ENCODE results near the gene C20orf141.
"Not testable (repeated sequence)": the region's sequence is repeated elsewhere in the genome, so short reads cannot be mapped to it uniquely, and the experiment has no call there.

Gene C20orf141, protein sequence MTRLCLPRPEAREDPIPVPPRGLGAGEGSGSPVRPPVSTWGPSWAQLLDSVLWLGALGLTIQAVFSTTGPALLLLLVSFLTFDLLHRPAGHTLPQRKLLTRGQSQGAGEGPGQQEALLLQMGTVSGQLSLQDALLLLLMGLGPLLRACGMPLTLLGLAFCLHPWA

DNA sequence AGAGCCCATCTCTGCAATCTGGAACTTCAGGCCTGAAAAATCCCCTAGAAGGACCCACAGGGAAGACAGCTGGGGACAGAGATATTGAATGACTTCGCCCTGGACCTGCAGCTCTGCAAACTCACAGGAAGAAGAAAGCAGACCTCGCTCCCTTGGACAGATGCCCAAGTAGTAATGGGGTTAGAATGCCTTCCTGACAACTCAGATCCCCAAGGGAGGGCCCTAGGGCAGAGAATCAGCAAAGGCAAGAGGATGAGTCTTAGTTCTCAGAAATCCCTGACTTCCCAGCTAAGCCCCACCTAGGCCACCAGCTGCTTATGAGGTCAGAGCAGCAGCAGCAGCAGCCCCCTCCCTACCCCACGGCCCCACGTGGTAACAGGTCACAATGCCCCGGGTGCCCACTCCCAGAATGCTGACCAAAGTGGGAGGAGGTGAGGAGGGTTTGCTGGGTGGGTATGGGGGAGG lies at the start of gene C20orf141:
Gene C20orf141, plus strand, starts transcription at position 401 of the 465 bp plus-strand sequence. CDS start 198 bp downstream, outside the sequence.
- DNase-seq (ENCODE audit: low spot score) = peak; percentile 34

DNA sequence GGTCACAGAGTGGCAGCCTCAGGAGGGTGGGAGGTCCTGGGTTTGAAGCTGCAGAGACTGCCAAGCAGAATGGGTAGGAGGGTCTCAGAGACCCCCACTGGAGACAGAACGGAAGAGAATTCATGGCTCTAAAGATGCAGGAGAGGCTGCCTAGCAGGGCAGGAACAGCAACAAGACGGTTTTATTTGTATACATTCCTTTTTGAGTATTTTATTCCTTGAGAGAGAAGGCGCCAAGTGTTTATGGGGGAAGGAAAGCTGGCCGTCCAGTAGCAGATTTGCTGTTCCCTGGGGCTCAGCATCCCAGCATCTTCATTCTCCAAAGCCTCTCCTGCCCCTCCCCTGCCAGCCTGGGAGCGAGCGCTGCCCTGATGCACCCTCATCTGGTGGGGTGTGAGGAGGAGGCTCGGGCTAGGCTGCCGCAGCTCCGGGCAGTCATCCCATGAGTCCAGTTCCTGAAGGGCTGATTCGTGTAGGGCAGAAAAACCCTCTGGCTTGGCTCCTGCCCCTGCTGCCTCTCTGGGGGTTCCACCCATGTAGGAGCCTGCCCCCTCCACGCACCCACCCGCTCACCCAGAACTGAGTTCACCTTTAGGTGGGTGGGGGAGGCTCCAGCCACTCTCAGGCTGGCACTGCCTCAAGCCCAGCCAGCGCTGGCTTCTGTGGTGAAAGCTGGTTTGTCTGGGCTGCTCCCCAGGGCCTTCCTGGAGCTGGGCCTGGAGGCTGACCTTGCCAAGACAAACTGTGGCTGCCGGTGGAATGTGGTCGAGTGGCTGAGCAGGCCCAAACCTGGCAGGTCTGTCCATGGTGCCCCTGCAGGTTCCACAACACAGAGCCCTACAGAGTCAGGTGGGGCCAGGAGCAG lies 46.8 kb upstream of the C20orf141 start:
- no peak for DNase-seq (ENCODE audit: low spot score)

DNA sequence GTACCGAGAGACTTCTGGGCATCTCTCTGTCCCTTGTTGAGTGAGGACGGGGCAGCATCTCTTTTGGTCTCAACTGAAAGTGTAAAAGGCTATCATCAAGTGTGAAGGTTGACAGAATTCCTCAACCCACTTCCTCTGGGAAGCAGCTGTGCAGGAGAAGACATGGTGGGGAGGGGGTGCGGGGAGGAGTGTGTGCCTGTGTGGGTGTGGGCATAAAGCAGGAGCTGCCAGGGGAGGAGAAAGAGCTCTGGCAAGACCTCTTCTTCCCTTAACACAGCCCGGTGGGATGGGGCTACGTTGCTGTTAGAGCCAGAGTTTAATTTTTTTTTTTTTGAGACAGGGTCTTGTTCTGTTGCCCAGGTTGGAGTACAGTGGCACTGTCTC lies 46.2 kb upstream of the C20orf141 start:
- DNase-seq (ENCODE audit: low spot score) = no peak

DNA sequence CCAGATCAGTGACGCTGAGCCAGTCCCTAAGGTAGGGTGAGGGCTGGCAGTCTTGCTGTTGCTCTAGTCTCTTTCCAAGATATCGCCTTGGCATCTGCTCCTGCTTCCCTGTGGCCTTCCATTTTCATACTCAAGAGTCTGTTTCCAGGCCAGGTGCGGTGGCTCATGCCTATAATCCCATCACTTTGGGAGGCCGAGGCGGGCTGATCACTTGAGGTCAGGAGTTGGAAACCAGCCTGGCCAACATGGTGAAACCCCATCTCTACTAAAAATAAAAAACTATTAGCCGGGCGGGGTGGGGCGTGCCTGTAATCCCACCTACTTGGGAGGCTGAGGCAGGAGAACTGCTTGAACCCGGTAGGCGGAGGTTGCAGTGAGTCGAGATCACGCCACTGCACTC lies 44.7 kb upstream of the C20orf141 start:
- not testable (repeated sequence) for DNase-seq (ENCODE audit: low spot score)

DNA sequence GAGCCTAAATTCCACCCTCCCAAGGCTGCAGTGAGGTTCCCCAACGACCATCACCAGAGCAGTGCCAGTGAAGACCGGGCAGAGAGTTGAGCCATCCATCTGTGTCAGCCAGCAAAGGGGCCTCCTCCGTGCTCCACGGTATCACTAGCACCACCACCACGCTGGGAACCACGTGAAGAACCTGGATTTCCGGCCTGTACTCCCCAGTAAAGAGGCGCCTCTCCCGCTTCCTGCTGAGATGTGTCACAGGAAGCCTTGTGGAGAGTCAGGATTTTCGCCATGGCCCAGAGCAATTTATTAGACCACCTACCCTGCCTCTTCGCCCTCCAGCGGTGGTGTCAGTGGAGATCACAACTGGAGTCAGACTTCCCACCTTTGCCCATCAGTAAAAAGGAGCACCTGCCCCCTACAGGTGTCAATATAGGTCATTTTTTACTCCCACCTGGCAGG lies 43.1 kb upstream of the C20orf141 start:
- no peak for DNase-seq (ENCODE audit: low spot score)

DNA sequence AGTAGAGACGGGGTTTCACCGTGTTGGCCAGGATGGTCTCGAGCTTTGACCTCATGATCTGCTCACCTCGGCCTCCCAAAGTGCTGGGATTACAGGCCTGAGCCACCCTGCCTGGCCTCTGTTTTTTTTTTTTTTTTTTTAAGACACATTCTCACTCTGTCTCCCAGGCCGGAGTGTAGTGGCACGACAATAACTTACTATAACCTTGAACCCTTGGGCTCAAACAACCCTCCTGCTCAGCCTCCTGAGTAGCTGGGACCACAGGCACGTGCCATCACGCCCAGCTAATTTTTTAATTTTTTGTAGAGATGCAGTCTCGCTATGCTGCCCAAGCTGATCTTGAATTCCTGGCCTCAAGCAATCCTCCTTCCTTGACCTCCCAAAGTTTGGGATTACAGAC lies 41.0 kb upstream of the C20orf141 start:
- no peak for DNase-seq (ENCODE audit: low spot score)

DNA sequence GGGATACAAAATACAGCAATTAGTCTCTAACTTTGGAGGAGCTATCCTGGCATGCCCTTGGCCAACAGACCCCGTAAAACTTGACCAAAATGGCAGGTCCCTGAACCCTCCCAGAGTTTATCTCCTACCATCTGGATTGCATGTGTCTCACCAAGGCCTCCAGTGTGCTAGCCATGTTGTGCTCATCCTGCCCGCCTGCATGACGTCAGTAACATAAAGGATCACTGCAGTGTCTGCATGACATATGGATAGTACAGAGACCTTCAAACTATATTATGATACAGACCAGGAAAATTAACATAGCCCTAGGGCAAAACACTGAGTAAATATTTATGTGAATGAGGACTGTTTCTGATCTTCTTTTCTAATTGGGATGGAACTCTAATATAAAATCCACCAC lies 39.6 kb upstream of the C20orf141 start:
- DNase-seq (ENCODE audit: low spot score) = no peak

DNA sequence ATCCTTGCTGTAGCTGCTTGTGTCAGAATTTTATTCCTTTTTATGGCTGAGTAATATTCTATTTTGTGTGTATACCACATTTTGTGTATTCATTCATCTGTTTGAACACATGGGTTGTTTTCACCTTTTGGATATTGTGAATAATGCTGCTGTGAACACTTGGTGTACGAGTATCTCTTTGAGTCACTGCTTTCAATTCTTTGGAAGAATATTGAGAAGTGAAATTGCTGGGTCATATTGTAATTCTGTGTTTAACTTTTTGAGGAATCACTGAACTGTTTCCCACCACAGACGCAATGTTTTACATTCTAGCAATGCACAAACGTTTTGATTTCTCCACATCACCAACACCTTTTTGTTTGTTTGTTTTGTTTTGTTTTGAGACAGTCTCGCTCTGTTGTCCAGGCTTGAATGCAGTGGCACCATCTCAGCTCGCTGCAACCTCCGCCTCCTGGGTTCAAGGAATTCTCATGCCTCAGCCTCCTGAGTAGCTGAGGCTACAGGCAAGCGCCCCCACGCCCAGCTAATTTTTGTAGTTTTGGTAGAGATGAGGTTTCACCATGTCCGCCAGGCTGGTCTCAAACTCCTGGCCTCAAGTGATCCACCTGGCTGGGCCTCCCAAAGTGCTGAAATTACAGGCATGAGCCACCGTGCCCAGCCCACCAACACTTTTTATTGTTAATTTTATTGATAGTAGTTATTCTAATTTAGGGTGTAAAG lies 36.0 kb upstream of the C20orf141 start:
- DNase-seq (ENCODE audit: low spot score) = no peak

DNA sequence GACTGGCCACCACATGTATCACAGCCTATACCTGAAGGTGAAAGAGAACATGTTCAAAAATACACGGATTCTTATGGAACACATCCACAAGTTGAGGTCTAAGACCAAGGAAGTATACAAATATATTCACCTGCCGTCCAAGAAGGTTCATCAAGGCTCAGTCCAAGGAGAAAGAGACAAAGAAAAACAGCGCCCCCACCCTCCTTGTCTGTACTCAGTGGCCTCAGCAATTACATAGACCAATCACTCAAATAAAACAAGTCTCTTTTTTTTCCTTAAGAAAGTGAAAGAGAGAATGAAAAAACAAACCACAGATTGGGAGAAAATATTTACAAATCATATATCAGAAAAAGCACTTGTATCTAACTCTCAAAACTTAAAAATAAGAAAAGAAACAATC lies 33.8 kb upstream of the C20orf141 start:
- no peak for DNase-seq (ENCODE audit: low spot score)

DNA sequence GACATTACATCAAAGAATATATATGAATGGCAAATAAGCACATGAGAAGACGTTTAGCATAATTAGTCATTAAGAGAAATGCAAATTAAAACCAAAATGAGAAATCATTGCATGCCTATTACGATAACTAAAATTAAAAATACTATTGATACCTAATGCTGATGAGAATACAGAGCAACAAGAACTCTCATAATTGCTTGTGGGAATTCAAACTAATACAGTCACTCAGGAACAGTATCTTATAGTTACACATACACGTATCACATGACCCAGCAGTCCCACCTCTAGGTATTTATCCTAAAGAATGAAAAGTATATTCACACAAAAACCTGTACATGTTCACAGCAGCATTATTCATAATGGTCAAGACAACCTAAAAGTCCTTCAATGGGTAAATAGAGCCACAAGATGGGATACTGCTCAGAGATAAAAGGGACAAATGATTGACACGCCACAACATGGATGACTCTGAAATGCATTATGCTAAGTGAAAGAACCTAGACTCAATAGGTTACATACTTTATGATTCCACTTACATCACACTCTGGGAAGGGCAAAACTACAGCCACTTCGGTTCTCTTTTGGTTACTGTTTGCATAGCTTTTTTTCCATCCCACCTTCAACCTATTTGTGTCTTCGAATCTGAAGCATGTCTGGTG lies 30.8 kb upstream of the C20orf141 start:
- no peak for DNase-seq (ENCODE audit: low spot score)

DNA sequence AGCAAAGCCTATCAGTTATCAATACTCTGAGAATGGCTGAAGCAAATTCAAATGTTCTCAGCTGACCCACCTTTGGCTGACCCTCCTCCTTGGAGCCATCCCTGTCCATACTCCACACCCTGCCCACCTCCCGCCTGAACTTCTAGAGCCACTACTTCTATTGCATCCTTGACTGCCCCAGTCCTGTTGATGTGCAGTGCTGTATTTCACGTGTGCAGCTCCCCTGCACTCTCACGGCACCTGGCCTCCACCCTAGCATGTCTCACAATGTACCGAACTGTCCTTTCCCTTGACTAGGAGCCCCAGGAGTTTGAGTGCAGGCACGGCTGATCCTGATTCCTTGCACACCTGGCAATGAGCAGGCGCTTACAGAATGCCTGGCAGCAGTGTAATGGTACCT lies 21.3 kb upstream of the C20orf141 start:
- DNase-seq (ENCODE audit: low spot score) = no peak

DNA sequence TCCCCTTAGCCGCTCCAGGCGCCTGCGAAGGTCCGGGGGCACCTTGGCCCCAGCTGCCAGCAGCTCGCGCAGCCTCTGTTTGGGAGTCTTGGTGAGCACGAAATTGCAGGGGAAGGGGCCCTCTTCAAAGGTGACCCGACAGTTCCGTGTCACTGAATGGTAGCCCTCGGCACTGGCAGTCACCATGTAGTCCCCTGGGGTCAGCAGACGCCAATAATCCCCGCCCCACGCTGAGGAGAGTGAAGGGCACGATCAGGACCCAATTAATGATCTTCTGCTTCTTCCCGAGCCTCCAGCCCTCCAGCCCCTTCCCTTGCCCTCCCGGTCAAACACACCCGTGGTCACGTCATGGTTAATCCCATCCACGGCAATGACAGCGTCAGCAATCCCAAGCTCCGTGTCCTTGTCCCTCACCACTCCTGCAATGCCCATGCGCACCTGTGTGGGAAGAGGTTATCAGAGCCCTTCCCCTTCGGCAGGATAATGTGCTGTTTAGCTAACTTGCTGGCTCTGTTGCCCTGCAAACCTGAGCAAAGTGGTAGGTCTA lies 20.5 kb upstream of the C20orf141 start:
- no peak for DNase-seq (ENCODE audit: low spot score)

DNA sequence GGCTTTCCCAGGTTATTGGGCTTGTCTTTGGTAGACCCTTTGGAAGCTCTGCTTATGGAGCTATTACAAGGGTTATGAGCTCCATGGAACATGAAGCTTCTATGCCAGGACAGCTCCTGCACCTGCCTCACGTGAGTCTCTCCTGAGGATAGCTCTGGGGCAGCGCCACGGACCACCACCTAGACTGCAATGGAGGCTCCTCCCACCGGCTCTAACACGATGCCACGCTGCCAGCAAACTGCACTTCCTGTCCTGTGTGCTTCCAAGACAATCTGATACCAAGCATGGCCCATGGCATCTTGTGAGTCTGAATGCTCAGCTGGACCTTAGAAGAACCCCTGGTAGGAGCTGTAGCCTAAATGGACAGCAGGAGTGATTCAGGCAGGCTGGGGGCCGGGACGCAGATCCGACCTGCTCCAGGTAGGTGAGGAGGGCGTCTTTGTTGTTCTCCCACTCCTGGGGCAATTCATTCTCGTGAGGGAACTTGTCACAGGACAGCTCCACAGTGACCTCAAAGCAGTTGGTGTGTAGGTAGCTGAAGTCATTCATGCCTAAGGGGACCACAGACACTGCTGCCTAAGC lies 19.8 kb upstream of the C20orf141 start:
- no peak for DNase-seq (ENCODE audit: low spot score)

DNA sequence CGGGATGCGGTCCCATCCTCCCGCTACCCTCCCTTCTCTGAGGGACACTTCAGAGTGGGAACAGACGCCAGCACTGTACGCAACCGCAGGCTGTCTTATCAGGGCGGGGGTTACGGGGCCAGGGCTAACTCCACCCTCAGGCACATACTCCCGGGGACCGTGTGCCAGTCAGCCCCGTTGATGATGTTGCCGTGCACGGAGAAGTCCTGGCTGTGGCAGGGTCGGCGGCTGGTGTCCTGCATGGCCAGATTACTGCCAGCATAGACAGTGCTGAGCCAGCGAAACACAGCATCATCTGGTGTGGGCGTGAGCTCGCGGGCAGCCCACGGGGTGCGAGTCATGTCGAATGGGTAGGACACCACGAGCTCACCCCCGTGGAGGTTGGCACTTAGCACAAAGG lies 19.3 kb upstream of the C20orf141 start:
- no peak for DNase-seq (ENCODE audit: low spot score)

DNA sequence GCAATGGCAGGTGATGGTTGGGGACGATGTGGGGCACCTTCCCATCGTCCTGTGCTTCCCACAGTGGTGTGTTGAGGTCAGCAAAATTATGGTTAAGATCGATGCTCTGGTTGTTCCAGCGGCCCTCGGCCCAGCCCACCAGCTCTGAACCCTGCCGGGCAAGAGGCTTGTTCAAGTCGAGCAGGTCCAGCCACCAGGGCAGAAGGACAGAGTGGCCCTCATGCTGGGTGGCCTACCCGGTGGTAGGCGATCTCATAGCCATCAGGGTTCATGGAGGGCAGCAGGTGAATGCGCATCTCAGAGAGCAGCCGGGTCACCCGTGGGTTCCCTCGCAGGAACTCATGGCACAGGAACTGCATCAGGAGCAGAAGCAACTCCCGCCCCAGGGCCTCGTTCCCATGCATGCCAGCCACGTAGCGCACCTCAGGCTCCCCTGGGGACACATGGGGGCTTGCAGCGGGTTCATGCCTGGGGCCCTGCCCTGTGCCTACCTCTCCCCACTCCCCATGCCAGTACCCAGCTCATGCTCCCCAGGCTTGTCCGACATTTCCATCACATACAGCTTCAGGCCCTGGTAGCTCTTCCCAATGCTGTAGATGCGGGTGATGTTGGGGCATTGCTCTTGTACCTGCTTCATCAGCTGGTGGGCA lies 18.7 kb upstream of the C20orf141 start:
- DNase-seq (ENCODE audit: low spot score) = no peak

DNA sequence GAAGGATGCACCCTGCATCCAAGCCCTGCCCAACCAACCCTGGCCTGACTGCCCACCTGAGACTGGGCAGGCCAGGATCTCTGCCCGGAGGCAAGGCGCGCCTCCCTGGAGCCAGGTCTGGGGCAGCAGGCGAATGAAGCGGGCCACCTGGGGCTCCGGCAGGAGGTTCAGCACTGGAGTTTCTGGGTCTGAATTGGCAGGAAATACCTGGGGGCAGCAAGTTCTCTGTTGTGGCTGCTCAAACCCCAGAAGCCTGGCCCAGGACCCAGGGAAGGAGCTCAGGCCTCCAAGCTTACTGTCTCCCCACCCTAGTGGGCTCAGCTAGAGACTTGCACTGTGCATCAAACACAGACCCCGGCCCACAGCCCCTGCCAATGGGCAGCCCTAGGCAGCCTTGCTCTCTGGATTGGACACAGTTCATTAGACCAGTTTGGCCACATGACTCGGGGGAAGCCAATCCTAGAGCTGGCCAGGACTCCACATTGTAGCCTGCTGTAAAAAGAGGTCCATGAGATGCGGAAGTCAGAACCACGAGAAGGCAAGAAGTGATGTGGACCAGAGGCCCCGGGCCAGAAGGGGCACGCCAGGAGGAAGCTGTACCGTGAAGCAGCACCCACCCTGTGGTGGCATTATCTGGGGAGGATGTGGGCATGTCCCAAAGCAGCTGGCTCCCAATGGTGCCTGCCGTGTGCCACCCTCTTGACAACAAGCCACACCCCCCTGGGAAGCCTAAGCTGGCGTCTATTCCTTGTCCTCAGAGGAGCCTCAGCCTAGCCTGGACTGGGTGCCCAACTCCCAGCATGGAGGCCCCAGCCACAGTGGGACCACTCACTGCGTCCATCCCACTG lies 17.4 kb upstream of the C20orf141 start:
- no peak for DNase-seq (ENCODE audit: low spot score)

DNA sequence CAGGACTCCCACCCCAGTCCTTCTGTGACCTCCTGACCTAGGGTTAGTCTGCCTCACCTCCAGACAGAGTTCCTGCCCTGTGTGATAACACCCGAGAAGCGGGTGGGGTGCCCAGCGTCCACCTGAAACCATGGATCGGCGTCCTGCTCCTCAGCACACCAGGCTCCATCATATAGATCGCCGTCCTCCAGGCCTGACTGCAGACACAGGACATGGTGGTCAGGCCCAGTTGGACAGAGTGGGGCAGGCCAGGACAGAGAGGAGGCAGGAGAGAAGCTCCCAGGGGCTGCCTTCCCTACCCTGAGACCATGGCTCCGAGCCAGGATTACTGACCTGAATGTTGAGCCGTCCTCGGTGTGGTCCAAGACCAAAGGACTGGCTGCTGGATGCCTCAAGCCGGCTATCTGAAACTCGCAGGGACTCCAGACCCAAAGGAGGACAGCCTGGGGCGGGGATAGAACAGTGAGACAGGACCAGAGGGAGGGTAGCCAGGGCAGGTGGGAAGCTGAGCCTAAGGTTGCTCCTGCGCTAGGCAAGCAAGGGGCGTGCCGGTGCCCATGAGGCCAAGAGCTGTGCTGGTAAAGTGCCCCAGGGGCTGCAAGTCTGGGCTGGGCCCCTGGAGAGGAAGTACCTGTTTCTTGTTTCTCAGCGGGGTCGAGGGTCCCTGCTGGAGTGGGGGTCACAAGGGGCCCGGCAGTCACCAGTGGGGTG lies 16.5 kb upstream of the C20orf141 start:
- DNase-seq (ENCODE audit: low spot score) = no peak

DNA sequence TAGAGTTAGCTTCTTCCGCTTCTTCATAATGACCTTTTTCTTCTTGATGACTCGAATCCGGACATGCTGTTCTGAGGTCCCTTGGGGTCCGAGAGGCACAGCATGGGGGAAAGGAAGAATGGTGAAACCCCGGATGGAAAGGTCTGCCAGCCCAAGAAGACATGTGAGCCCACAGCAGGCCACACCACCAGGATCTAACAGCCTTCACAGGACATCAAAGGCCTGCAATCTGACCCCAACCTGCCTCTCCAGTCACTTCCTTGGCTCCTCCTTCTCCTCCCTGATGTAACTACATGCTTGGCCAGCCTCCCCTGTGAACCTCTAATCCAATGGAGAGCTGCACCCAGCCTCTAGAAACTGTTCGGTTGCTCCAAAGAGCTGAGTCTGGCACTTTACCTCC lies 16.0 kb upstream of the C20orf141 start:
- DNase-seq (ENCODE audit: low spot score) = peak; percentile 73

DNA sequence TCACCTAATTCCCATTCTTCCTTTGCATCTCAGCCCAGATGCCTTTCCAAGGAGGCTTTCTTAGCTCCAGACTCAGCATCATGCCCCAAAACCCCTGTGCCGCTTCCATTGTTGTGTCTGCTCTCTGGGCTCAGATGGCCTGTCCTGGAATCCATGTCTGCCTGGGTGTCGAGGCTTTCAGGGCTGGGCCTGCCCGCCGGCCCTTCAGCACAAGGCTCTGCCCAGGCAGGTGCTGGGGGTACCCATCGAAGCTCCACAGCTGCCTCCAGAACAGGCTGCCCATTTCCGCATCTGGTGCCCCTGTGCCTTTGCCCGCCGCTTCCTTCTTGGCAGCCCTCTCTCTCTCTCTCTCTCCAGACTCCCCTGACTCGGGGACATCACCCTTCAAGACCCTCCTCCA lies 15.5 kb upstream of the C20orf141 start:
- no peak for DNase-seq (ENCODE audit: low spot score)

Measured in SW480 (cell line).